ENCODE measurements around the gene DCAF8.

The DCAF8 gene

DNA sequence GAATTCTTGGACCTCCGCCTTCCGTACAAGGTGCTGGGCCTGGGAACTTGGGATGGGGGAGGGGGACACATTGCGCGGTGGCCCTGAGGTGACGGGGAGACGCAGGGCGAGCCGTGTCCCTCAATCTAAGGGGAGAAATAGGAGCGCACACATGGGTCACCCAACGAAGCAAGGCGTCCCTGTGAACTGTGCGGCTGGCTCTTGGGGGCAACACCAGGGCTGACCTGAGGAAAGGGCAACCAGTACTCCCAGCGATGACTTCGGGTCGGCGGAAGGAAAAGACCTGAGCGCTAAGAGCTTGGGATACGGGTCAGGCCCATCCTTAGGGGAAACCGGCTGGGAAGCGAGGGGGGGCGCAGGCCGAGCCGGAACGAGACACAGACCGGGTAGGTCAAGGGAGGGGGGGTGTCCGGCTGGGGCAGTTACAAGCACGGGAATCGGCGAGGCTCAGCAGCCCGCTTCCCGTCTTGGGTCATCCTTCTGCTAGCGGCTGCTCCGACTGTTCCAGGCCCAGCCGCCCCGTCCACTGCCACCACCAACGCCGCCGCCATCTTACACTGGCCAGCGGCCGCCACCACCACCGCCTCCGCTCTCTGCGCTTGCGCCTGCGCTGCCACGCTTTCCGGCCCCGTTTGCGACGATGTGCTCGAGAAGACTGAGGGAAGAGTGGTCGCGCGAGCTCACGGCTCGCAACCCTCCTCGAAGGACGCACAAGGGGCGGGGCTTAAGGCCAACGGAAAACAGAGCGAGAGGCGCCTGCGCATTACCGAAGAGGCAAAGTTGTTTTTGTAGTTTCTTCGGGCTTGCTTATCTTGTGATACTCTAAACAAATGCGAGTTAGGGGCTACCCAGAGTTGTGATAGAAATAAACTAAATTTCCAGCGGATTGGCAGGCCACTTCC, at the start of gene DCAF8:
DCAF8 (minus strand) TSS at position 657 of the 902 bp plus-strand sequence. CDS start 18,541 bp downstream, outside the sequence.
- H3K4me3 ChIP-seq (ENCODE audit: low read depth, low read length): peak within 1 kb of the TSS; percentile 99
- TF ChIP-seq, protein P1, sequence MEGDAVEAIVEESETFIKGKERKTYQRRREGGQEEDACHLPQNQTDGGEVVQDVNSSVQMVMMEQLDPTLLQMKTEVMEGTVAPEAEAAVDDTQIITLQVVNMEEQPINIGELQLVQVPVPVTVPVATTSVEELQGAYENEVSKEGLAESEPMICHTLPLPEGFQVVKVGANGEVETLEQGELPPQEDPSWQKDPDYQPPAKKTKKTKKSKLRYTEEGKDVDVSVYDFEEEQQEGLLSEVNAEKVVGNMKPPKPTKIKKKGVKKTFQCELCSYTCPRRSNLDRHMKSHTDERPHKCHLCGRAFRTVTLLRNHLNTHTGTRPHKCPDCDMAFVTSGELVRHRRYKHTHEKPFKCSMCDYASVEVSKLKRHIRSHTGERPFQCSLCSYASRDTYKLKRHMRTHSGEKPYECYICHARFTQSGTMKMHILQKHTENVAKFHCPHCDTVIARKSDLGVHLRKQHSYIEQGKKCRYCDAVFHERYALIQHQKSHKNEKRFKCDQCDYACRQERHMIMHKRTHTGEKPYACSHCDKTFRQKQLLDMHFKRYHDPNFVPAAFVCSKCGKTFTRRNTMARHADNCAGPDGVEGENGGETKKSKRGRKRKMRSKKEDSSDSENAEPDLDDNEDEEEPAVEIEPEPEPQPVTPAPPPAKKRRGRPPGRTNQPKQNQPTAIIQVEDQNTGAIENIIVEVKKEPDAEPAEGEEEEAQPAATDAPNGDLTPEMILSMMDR (IDR thresholded peaks at IDR 0.05; ENCODE audit: borderline replicate concordance, insufficient read depth, low read depth, low read length): no peak

- TF ChIP-seq, protein P1 (IDR thresholded peaks at IDR 0.05; ENCODE audit: borderline replicate concordance, insufficient read depth, low read depth, low read length): no peak
These were observed 47.2 kb upstream of the DCAF8 start for GRCh38 chr1:160309571-160309970.

GRCh38 chr1:160309185-160309557, 46.8 kb upstream of the DCAF8 start:
- TF ChIP-seq, protein P1 (IDR thresholded peaks at IDR 0.05; ENCODE audit: borderline replicate concordance, insufficient read depth, low read depth, low read length): no peak
- no peak overlapping the region for H3K4me3 ChIP-seq (ENCODE audit: low read depth, low read length)

More at GRCh38 chr1:160309571-160309970, 47.2 kb upstream of the DCAF8 start:
- H3K4me3 ChIP-seq (ENCODE audit: low read depth, low read length): no peak overlapping the region

GRCh38 chr1:160308451-160309184, 46.3 kb upstream of the DCAF8 start:
- no peak overlapping the region for H3K4me3 ChIP-seq (ENCODE audit: low read depth, low read length)
- TF ChIP-seq, protein P1 (IDR thresholded peaks at IDR 0.05; ENCODE audit: borderline replicate concordance, insufficient read depth, low read depth, low read length): no peak

DNA sequence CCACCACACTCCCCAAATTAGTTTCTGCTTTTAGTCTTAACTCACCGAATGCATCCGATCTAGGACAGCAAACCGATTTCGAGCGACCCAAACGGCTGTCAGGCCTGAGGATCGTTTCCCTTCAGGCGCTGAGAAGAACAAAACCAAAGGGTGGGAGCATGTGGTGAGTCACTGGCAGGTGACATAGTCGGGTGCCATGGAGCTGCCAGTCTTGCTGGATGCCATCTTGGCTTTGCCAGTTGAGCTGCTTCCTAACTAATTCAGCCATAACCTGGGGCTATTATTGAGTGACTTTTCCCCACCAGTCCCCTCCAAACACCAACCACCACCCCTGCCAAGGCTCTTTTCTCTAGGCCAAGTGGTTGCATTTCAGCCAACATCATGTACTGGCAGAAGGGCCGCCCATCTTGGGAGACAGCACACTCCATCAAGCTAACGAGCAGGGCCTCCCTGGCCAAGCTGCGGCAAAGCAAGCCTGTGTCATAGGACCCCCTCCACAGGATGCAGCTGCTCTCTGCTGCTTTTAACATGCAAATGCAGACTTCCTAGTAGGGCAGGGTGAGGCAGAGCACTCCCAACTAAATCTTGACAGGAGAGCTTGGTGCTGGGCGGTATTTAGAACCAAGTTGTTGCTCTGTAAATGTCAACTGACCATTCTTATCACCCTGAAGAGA, 44.9 kb upstream of the DCAF8 start:
- H3K4me3 ChIP-seq (ENCODE audit: low read depth, low read length): no peak overlapping the region
- TF ChIP-seq, protein P1 (IDR thresholded peaks at IDR 0.05; ENCODE audit: borderline replicate concordance, insufficient read depth, low read depth, low read length): no peak

- TF ChIP-seq, protein P1 (IDR thresholded peaks at IDR 0.05; ENCODE audit: borderline replicate concordance, insufficient read depth, low read depth, low read length): no peak
- H3K4me3 ChIP-seq (ENCODE audit: low read depth, low read length): no peak overlapping the region
These were observed 37.8 kb upstream of the DCAF8 start for GRCh38 chr1:160300173-160300572.
